HG02571 (cell line): ENCODE measurements around the gene TSPYL1.
"Not testable (repeated sequence)": the region's sequence is repeated elsewhere in the genome, so short reads cannot be mapped to it uniquely, and the experiment has no call there.

Source experiments
- ATAC-seq: cut with Tn5 transposase; IDR thresholded peaks from one replicate; pipeline ENCODE4 v1.9.1; 2021; ENCODE audit warnings: mild to moderate bottlenecking, moderate library complexity; ENCODE audit not compliant: unreplicated experiment

TSPYL1 gene

GRCh38 chr6:116279232-116280160 is at the start of gene TSPYL1:
Gene TSPYL1, minus strand, starts transcription at chr6:116279930. Its CDS starts 100 bp downstream, at chr6:116279830.
- ATAC-seq, result peak; percentile 95

GRCh38 chr6:116329156-116329555 is 49.4 kb upstream of the TSPYL1 start:
- ATAC-seq, result no peak

GRCh38 chr6:116328528-116328903 is 48.8 kb upstream of the TSPYL1 start:
- ATAC-seq, result no peak

- ATAC-seq, result no peak
Measured at GRCh38 chr6:116327803-116328527, 48.2 kb upstream of the TSPYL1 start.

- no peak for ATAC-seq
Measured at GRCh38 chr6:116326996-116327395, 47.3 kb upstream of the TSPYL1 start.

- ATAC-seq, result no peak
Measured at GRCh38 chr6:116326181-116326671, 46.5 kb upstream of the TSPYL1 start.

- ATAC-seq, result not testable (repeated sequence)
Measured at GRCh38 chr6:116325634-116326132, 46.0 kb upstream of the TSPYL1 start.

- no peak for ATAC-seq
Measured at GRCh38 chr6:116323863-116324262, 44.1 kb upstream of the TSPYL1 start.

- ATAC-seq, result not testable (repeated sequence)
Measured at GRCh38 chr6:116321933-116322332, 42.2 kb upstream of the TSPYL1 start.

- ATAC-seq, result no peak
Measured at GRCh38 chr6:116316772-116317467, 37.2 kb upstream of the TSPYL1 start.

GRCh38 chr6:116314878-116315277 is 35.1 kb upstream of the TSPYL1 start:
- ATAC-seq, result no peak

- ATAC-seq, result no peak
Measured at GRCh38 chr6:116314218-116314617, 34.5 kb upstream of the TSPYL1 start.

GRCh38 chr6:116313101-116313776 is 33.5 kb upstream of the TSPYL1 start:
- no peak for ATAC-seq

GRCh38 chr6:116309657-116310056 is 29.9 kb upstream of the TSPYL1 start:
- no peak for ATAC-seq

- ATAC-seq, result no peak
Measured at GRCh38 chr6:116309001-116309400, 29.3 kb upstream of the TSPYL1 start.

- no peak for ATAC-seq
Measured at GRCh38 chr6:116307633-116308032, 27.9 kb upstream of the TSPYL1 start.

- ATAC-seq, result no peak
Measured at GRCh38 chr6:116307001-116307400, 27.3 kb upstream of the TSPYL1 start.

GRCh38 chr6:116304538-116305097 is 24.9 kb upstream of the TSPYL1 start:
- ATAC-seq, result no peak

GRCh38 chr6:116301104-116301503 is 21.4 kb upstream of the TSPYL1 start:
- ATAC-seq, result no peak

- no peak for ATAC-seq
Measured at GRCh38 chr6:116300566-116300965, 20.8 kb upstream of the TSPYL1 start.
